NCI-H526 (cell line): ENCODE data around the gene GSAP.
"Not testable (repeated sequence)": the region's sequence is repeated elsewhere in the genome, so short reads cannot be mapped to it uniquely, and the experiment has no call there.

Source experiments
- DNase-seq, 2 experiments: peaks; one replicate each; lab custom pipeline; 2025; lab: John Stamatoyannopoulos, UW

The GSAP gene

GRCh38 chr7:77415823-77416620, at the start of gene GSAP:
Gene GSAP, minus strand, starts transcription at chr7:77416349. Its CDS starts 28 bp downstream, at chr7:77416321.
- peak; percentile 16 to 80 for DNase-seq

GRCh38 chr7:77465256-77465655, 49.1 kb upstream of the GSAP start:
- DNase-seq, result no peak

GRCh38 chr7:77464589-77464988, 48.4 kb upstream of the GSAP start:
- DNase-seq, result no peak

- DNase-seq, result not testable (repeated sequence)
Measured at GRCh38 chr7:77463632-77464031, 47.5 kb upstream of the GSAP start.

GRCh38 chr7:77461842-77462241, 45.7 kb upstream of the GSAP start:
- DNase-seq, result no peak

GRCh38 chr7:77461246-77461645, 45.1 kb upstream of the GSAP start:
- DNase-seq, result no peak

GRCh38 chr7:77460057-77460486, 43.9 kb upstream of the GSAP start:
- DNase-seq, result peak in 1 of 2 experiments; percentile 8

GRCh38 chr7:77459311-77459726, 43.2 kb upstream of the GSAP start:
- DNase-seq, result no peak

- no peak for DNase-seq
Measured at GRCh38 chr7:77458786-77459185, 42.6 kb upstream of the GSAP start.

GRCh38 chr7:77457779-77458178, 41.6 kb upstream of the GSAP start:
- no peak for DNase-seq

- no peak for DNase-seq
Measured at GRCh38 chr7:77456696-77457095, 40.5 kb upstream of the GSAP start.

GRCh38 chr7:77455321-77455720, 39.2 kb upstream of the GSAP start:
- no peak for DNase-seq

- DNase-seq, result no peak
Measured at GRCh38 chr7:77454802-77455201, 38.7 kb upstream of the GSAP start.

GRCh38 chr7:77453531-77453930, 37.4 kb upstream of the GSAP start:
- no peak for DNase-seq

GRCh38 chr7:77451950-77452349, 35.8 kb upstream of the GSAP start:
- not testable (repeated sequence) for DNase-seq

GRCh38 chr7:77450613-77451012, 34.5 kb upstream of the GSAP start:
- DNase-seq, result peak in 1 of 2 experiments; percentile 10

- DNase-seq, result no peak
Measured at GRCh38 chr7:77450054-77450453, 33.9 kb upstream of the GSAP start.

- no peak for DNase-seq
Measured at GRCh38 chr7:77447616-77448015, 31.5 kb upstream of the GSAP start.

- no peak for DNase-seq
Measured at GRCh38 chr7:77444123-77444522, 28.0 kb upstream of the GSAP start.

- DNase-seq, result no peak
Measured at GRCh38 chr7:77443042-77443441, 26.9 kb upstream of the GSAP start.

GRCh38 chr7:77442636-77443035, 26.5 kb upstream of the GSAP start:
- DNase-seq, result no peak

GRCh38 chr7:77441046-77441445, 24.9 kb upstream of the GSAP start:
- DNase-seq, result no peak

GRCh38 chr7:77439572-77439971, 23.4 kb upstream of the GSAP start:
- peak; percentile 35 to 61 for DNase-seq

- DNase-seq, result no peak
Measured at GRCh38 chr7:77438131-77438530, 22.0 kb upstream of the GSAP start.
